22Rv1 (cell line): ENCODE data around the gene HS1BP3.

Experiments used
- ZFX ChIP-seq: fragments of 450-650 bp; IDR thresholded peaks from 2 replicates; pipeline ENCODE4 v1.6.1; 2017; ENCODE audit warnings: antibody characterized with exemption, borderline replicate concordance
- TF ChIP-seq, protein P1 (sequence below): fragments of 450-650 bp; IDR thresholded peaks from 2 replicates; pipeline ENCODE4 v1.5.1; 2017; ENCODE audit warnings: mild to moderate bottlenecking

DNA sequence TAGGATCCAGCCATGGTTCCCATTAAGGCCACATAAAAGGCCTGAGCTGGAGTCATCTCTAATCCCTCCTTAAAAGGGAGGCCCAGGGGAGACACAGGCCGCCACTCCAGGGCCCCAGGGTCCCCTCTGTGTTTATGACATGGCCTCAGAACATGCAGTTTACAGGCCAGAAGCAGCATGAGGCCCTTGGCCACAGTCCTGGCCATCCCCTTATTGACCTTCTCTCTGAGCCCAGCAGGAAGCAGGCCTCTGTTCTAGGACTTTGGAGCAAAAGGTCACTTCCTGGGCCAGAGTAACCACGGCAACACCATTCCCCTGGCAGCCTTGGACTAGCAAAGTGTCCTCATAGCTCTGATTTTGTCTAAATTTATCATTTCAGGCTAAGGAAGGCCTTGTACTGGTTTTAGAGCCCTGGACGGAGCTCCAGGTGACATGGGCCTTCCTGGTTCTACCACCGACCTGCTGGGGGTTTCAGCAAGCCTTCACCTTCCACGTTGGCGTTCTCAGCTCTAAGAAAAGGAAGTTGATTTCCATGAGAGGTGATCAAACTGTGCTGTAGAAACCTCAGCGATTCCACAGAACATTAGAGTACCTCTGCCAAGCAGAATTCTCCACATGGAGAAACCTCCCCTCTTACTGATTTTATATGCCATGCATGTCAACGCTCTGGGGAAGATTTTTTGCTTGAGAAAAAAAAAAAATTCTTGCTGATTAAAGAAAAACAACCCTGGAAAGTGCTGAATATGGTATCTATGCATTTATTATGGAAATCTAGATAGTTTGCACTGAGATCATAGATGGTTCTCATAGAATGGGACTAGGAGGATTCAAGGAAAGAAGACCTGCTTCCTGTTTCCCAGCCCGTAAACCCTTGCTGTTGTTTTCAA, 53.7 kb downstream of the HS1BP3 start:
- TF ChIP-seq, protein P1, sequence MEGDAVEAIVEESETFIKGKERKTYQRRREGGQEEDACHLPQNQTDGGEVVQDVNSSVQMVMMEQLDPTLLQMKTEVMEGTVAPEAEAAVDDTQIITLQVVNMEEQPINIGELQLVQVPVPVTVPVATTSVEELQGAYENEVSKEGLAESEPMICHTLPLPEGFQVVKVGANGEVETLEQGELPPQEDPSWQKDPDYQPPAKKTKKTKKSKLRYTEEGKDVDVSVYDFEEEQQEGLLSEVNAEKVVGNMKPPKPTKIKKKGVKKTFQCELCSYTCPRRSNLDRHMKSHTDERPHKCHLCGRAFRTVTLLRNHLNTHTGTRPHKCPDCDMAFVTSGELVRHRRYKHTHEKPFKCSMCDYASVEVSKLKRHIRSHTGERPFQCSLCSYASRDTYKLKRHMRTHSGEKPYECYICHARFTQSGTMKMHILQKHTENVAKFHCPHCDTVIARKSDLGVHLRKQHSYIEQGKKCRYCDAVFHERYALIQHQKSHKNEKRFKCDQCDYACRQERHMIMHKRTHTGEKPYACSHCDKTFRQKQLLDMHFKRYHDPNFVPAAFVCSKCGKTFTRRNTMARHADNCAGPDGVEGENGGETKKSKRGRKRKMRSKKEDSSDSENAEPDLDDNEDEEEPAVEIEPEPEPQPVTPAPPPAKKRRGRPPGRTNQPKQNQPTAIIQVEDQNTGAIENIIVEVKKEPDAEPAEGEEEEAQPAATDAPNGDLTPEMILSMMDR = no peak
- TF ChIP-seq ZFX = no peak
